Choroid plexus epithelial cell (primary cell): ENCODE data around the gene GRID2IP.

Source experiments
- DNase-seq: peaks from one replicate; pipeline ENCODE4 v3.0.0-alpha.2; 2010; ENCODE audit warnings: low read depth
- H3K4me3 ChIP-seq: 2 replicates; pipeline ENCODE4 v1.5.1; 2011; ENCODE audit warnings: low read depth, mild to moderate bottlenecking, control low read depth, low read length, moderate library complexity
- CTCF ChIP-seq: conservative IDR thresholded peaks from 2 replicates; pipeline ENCODE4 v1.5.1; 2011; ENCODE audit warnings: low read depth, mild to moderate bottlenecking, control low read depth, inconsistent platforms, low read length, moderate library complexity

The GRID2IP gene

GRCh38 chr7:6529643-6530042 lies 21.6 kb downstream of the GRID2IP start:
- no peak overlapping the region for H3K4me3 ChIP-seq
- DNase-seq: no peak
- TF ChIP-seq CTCF: no peak

- H3K4me3 ChIP-seq: no peak overlapping the region
- DNase-seq: no peak
- no peak for TF ChIP-seq CTCF
These were observed 22.7 kb downstream of the GRID2IP start for GRCh38 chr7:6528401-6529130.

- no peak for TF ChIP-seq CTCF
- no peak for DNase-seq
- no peak overlapping the region for H3K4me3 ChIP-seq
These were observed 24.3 kb downstream of the GRID2IP start for GRCh38 chr7:6526997-6527378.

GRCh38 chr7:6520163-6520981 lies 30.9 kb downstream of the GRID2IP start:
- H3K4me3 ChIP-seq: no peak overlapping the region
- DNase-seq: no peak
- TF ChIP-seq CTCF: no peak

- peak overlapping the region; percentile 40 for H3K4me3 ChIP-seq
- peak; percentile 92 for TF ChIP-seq CTCF
These were observed 34.8 kb downstream of the GRID2IP start for GRCh38 chr7:6516387-6516983.

GRCh38 chr7:6513541-6513940 lies 37.7 kb downstream of the GRID2IP start:
- no peak for TF ChIP-seq CTCF
- no peak overlapping the region for H3K4me3 ChIP-seq
- no peak for DNase-seq

More at GRCh38 chr7:6516387-6516983, 34.8 kb downstream of the GRID2IP start:
- peak; percentile 89 for DNase-seq
